Body of pancreas (tissue), 4 donors: ENCODE data around the gene TPR.

Experiments
- POLR2A ChIP-seq, 3 donors: fragments of 450-650 bp; IDR thresholded peaks; one replicate each; pipeline ENCODE4 v1.6.1; 2016; ENCODE audit warnings: antibody characterized with exemption in 3 of 3, mild to moderate bottlenecking in 2 of 3
- TF ChIP-seq, protein P1 (sequence below), 7 experiments: fragments of 450-650 bp in 4 of 7; fragments of 200-600 bp in 3 of 7; sonication (generic) in 3 of 7; IDR thresholded peaks; one replicate each; pipeline ENCODE4 v1.5.1; 2016 to 2019; ENCODE audit warnings: antibody characterized with exemption in 7 of 7

DNA sequence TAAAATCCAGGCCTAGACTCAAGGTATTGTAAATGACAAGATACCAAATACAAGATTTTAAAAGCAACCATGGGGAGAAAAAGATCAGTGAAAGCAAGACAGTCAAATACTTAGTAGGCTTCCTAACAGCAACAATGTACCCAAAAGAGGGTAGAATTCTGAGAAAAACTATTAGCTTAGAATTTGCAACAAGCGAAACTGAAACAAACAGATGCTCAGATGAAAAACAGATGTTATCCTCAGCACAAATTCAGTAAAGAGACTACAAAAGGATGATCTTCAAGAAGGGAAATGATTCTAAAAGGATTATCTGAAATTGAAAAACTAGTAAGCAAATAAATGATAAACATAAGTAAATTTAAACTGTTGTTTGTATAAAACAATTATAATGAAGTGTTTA is 45.9 kb upstream of the TPR start:
- TF ChIP-seq, protein P1, sequence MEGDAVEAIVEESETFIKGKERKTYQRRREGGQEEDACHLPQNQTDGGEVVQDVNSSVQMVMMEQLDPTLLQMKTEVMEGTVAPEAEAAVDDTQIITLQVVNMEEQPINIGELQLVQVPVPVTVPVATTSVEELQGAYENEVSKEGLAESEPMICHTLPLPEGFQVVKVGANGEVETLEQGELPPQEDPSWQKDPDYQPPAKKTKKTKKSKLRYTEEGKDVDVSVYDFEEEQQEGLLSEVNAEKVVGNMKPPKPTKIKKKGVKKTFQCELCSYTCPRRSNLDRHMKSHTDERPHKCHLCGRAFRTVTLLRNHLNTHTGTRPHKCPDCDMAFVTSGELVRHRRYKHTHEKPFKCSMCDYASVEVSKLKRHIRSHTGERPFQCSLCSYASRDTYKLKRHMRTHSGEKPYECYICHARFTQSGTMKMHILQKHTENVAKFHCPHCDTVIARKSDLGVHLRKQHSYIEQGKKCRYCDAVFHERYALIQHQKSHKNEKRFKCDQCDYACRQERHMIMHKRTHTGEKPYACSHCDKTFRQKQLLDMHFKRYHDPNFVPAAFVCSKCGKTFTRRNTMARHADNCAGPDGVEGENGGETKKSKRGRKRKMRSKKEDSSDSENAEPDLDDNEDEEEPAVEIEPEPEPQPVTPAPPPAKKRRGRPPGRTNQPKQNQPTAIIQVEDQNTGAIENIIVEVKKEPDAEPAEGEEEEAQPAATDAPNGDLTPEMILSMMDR (IDR thresholded peaks at IDR 0.05) = no peak
- no peak for TF ChIP-seq POLR2A (IDR thresholded peaks at IDR 0.05)
